SKM-1 treated with dmso at 0.1 percent for 144 hours (cell line): ENCODE data around the gene ATAD2B.

ENCODE experiments used
- DNase-seq: peaks from one replicate; lab custom pipeline; 2025; ENCODE audit not compliant: unreplicated experiment; lab: John Stamatoyannopoulos, UW

The ATAD2B gene

DNA sequence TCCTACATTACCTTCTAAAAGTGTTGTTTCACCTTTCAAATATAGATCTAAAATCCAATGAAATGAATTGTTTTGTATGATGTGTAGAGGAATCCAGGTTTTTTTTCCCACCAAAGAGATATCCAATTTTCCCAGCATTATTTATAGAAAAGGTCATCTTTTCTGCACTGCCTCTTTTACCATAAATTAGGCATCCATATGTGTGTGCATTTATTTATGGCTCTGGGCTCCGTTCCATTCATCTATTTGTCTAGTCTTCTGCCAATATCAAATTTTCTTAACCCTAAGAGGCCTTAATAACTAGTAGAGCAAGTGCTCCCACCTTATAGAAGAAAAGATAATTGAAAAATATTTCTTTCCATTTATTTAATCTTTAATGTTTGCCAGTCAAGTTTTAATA, 88.3 kb downstream of the ATAD2B start:
- DNase-seq, result no peak

DNA sequence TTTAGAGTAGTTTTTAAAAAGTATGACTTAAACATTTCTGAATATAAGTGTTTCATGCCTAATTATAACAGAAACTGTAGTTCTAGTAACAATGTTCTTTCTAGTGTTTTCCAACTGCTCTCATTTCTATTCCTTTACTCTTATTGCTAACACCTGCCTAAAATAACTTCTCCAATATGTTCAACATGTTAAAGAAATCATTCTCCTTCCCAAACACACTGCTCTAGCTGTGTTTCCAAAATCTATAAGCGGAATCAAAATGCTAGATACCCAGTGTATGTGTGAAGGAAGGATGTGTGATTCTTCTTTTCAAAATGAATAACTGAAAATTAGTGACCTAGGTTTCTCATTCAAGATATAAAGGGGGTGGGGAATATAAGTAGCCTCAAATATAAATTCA, 89.1 kb downstream of the ATAD2B start:
- no peak for DNase-seq

DNA sequence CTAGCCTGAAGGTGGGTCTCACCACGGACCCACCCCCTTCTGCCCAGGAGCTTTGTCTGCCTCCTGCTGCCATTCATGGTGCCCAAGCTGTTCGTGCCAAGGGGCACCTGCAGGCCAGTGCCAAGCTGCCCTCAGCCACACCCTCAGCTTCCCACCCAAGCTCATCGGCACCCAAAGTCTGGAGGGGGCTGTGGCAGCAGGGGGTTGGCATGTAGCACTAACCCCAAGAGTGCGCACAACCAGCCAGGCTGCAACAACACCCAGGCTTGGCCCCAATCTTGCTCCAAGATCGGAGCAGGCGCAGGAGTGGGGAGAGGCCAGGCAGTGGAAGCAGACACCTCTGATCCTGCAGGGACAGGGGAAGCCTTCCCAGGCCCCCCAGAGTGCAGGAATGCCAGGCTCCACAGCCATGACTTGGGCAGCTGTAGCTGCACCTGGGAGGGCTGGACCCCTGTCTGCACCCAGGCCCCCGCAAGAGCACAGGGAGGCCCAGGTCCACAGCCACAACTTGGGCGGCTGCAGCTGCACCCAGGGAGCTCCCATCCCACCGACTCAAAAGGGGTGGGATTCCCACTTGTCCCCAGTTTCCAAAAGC, 89.9 kb downstream of the ATAD2B start:
- no peak for DNase-seq

DNA sequence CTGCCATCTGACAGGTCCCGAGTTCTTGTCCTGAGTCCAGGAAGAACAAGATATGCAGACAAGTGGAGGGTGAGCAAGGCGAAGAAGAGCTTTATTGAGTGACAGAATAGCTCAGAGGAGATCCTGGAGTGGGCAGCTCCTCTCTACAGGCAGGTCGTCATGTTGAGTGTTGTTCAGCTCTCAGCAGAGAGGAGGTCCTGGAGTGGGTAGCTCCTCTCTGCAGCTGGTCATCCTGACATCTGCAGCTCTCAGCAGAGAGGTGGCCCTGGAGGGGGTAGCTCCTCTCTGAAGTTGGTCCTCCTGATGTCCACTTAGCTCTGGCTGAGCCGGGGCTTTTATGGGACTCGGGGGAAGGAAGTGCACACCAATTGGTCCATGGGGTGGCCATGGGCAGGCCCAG, 90.4 kb downstream of the ATAD2B start:
- DNase-seq, result no peak

DNA sequence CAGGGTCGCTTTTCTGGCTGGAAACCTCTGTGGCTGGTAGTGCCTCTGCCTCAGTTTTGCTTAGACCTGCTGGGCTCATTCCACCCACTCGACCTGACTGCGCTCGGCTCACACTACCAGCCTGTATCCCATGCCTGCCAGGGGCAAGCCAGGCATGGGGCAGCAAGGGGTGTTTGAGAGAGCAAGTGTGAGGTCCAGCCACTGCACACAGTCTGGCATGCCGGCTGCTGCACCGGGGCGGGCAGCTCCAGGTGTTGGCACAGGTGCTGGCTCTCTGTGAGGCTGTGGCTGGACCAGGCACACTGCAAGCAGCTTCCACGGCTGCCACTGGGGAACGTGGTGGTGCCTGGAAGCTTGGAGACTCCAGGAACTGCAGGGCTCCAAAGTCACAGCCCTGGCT, 90.9 kb downstream of the ATAD2B start:
- DNase-seq, result no peak

DNA sequence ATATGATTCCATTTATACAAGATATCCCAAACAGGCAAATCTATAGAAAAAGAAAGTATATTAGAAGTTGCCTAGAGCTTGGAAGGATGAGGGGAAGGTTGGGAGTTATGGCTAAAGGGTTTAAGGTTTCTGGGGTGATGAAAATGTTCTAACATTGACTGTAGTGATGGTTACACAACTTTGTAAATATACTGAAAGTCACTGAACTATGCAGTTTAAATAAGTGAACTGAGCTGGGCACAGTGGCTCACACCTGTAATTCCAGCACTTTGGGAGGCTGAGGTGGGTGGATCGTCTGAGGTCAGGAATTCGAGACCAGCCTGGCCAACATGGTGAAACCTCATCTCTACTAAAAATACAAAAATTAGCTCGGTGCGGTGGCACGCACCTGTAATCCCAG, 91.5 kb downstream of the ATAD2B start:
- DNase-seq, result no peak

DNA sequence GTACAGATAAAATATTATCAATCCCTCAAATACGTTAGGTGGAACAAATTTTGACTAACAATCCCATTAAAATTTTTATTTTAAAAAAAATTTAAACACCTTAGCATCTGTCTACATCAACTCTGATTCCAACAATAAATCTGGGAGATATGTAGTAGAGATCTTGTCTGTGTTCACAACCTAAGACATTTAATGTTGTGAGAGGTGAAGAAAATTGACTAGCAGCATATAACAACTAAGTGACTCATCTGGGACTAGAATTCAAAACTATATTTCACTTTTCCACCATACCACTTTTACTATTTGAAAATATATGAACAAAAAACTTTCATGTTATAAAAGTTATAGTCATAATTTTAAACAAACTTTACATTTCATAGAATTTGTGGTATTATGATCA, 97.9 kb downstream of the ATAD2B start:
- no peak for DNase-seq

DNA sequence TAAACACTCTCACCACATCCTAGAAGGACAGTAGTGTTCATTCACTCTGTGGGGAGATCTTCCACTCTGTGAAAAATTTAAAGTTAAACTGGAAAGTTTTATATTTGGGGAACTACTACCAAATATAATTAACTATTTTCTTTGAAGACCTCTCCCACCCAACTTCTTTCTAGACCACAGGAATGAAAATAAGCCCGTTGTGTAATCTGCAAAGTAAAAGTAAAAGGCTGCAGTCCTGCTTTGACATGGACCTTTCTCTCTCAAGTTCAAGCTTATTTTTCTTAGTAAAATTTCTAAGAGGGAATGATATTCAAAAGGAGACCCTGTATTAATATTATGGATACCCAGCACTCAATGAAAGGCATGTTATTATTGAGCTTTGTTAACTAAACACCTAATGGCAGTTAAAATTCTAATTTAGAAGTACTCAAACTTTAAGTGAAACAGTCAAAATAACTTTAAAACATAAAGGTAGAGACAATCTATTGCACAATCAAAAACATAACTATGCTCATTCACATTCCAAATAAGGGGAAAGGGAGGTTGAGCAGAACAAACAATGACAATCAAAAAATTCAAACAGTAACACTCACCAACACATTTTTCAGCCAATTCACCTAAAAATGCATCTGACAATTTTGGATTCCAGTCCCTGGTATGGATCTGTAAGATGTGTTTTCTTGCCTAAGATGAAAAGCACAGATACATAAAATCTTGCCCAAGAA, 98.5 kb downstream of the ATAD2B start:
- DNase-seq, result no peak

DNA sequence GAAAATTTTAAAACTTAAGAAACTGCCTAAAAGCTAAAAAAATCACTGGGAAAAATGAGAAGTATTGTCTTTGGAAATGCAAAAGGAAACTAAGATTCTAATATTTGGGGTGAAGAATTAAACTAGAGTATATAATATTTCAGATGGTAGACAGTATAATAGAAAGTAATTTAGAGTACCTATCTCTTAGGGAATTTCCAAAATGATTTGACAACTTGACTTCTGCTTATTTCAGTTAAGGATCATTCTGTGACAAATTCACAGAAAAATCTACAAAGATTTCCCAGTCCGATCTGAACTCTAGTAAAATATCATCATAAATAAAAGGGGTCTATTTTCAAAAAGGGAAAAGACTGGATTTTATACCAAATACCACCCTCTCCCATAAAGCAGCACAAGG, 99.6 kb downstream of the ATAD2B start:
- no peak for DNase-seq

DNA sequence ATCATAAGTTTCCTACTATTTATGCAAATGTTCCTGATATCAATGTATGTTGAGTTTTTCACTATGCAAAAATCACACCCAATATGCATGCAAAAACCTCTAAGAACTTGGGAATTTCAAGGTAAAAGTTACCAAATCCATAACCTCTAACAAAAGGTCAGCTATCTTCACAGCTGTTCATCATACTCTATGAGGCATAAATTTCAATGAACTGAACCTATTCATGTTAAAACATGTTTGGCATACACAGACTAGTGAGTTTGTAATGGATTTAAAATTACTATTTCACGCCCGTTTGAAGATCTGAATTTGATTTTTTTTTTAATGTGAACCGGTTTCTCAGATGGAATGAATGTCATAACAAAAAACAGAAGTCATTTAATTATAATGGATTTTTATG, 100.2 kb downstream of the ATAD2B start:
- DNase-seq, result no peak

DNA sequence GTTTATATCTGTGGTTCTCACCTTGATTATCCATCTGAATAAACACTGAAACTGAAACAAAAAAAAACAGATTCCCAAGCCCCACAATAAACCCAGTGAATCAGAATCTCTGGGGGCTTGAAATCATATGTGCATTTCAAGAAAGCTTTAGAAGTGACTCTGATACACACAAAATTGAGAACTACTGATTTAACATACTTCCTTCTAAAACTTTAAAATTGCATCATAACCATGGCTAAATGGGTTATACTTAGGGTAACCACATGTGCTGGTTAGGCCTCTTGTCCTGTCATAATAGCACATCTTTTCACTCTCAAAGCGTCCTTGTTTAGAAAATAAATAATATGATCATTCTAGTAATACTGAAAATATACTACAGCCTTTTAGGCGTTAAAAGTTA, 100.9 kb downstream of the ATAD2B start:
- DNase-seq, result peak; percentile 23

DNA sequence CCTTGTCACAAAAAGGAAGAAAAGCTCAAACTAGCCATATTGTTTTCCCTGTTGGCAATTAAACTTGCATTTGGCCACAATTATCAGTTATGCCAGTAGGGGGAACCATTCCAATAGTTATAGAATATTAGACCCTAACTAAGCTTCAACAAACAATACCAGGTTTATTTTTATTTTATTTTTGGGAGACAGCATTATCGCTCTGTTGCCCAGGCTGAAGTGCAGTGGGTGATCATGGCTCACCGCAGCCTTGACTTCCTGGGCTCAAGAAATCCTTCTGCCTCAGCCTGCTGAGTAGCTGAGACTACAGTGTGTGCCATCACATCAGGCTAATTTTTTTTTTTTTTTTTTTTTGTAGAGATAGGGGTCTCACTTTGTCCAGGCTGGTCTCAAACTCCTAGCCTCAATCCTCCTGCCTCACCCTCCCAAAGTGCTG, 102.1 kb downstream of the ATAD2B start:
- DNase-seq, result no peak

DNA sequence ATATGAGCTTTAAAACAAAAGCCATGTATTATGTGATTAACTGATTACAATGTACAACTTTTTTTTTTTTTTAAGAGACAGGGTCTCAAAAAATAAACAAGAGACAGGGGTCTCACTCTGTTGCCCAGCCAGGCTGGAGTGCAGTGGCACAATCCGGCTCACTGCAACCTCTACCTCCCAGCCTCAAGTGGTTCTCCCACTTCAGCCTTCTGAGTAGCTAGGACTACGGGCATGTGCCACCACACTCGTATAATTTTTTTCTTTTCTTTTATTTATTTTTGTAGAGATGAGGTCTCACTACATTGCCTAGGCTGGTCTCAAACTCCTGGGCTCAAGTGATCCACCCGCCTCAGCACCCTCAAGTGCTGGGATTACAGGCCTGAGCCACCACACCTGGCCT, 103.1 kb downstream of the ATAD2B start:
- no peak for DNase-seq

DNA sequence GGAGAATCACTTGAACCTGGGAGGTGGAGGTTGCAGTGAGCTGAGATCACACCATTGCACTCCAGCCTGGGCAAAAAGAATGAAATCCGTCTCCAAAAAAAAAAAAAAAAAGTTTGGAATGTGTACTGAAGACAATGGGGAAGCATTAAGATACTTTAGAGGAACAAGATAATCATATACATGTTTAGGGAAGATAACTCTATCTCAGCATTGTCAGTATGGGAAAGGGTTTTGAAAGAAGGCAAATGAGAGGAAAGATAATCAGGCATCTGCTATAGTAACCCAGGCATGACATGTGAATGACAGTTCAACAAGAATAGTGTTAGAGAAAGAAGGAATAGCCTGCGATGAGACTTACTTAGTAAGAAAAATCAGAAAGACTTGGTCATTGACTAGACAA, 112.0 kb downstream of the ATAD2B start:
- DNase-seq, result no peak

DNA sequence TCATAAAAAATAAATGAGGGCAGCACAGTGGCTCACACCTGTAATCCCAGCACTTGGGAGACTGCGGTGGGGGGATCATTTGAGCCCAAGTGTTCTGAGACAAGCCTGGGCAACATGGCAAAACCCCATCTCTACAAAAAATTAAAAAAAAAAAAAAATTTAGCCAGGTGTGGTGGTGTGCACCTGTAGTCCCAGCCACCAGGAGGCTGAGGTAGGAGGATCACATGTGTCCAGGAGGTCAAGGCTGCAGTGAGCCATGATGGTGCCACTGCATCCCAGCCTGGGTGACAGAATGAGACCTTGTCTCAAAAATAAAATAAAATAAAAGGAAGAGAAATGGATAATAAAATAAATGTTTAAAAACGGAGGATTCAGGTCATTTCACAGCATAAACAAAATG, 113.5 kb downstream of the ATAD2B start:
- no peak for DNase-seq

DNA sequence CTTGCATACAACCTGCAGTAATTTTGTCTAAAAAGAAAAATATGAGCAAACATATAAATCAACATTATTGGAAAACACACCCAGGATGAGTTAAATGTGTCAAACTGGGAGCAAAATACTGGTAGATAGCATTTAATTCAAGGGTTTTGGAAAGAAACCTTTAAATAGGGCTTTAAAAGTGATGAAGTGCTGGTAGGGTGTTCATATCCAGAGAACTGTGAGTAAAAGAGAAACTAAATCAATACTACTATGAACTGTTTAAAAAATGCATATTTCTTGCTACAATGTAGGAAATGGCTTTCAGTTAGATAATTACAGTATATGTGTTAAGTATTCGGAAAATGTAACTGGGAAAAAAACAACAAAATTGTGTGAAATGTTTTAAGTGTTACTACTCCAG, 117.8 kb downstream of the ATAD2B start:
- no peak for DNase-seq

DNA sequence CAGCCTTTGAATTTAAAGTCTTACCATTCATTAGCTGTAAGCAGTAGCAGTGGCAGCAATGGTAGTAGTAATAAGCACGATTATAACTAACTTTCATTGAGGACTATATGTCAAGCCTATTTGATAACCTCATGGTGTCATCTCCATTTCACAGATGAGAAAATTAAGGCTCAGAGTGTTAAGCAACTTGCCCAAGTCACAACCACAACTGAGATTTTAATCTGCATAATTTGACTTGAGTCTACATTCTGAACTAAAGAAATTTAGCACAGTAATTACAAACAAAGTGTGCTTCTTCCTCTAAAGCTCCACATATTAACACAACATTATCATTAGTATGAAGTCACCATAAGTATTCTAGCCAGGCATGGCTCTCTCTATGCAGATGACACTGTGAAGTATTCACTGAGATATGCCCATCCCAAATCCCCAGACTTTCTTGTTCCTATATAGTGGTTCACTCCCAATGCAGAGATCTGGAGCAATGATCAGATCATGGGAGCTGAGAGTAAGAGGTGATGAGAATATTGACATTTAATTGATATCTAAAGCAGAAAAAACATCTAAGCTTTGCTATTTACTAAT, 120.2 kb downstream of the ATAD2B start:
- no peak for DNase-seq

DNA sequence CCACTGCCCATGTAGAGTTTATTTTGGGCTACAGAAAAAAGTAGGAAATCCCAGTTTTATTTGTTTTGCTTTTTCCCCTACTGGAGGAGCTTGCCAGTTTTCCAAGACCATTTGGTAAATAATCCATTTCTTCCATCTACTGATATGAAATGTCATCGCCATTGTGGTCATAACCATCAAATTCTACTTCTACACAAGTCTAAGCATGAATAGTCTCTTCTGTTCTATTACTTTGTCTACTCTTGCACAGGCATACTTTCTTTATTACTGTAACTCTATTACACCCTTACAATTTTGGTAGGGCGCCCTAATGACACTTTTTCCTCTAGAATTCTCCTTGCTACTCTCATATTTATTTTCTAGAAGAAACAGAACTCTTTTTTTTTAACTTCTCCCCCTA, 120.7 kb downstream of the ATAD2B start:
- no peak for DNase-seq

DNA sequence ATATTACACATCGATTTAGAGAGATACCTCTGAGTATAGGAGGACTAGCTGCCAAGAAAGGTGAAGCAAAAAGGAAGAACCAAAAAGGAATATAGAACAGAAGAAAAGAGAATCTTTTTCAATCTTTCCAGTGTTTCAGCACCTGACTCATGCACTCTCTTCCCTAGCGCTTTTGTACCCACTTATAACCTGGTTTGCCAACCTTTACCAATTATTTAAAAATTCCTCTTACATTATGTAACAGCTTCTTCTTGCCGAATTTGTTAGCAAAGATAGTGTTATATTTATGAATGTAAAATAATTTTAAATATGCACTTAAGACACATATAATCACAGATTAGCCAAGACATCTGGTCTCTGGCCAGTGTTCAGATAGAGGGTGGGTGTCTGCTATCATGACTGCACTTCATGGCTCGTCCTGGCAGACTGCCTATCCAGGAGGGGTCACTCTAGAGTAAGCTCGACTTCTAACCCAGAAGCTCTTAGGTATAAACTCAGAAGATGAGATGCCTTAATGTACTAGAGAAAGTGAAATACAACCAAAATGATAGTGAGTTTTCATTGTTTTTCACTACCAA, 122.9 kb downstream of the ATAD2B start:
- no peak for DNase-seq

DNA sequence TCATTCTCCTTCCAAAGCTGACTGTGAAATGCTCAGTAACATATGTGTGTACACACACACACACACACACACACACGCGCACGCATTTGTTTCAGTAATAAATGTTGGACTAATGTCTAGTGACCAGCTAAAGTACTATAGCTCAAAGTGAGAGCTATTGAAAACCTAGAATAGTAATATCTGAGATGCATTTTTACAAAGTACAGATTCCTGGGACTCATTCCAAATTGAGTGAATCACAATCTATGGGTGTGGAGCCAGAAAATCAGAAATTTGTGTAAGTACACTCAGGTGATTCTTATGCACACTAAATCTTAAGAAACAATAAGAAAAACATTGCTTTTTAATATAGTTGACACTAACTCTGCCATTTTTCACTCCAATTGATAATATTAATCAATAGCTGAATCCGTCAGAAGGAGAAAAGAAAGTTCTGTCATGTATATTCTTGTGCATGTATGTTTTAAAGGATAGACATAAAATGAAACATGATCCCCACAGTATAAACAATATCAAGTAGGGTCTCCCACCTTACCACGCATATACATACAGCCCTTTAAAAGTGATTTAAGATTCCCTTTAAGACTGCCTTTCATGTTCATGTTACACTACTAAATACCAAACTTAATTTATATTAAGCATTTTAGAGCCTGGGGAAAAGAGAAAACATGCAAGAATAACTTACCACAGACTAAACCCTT, 123.5 kb downstream of the ATAD2B start:
- no peak for DNase-seq

DNA sequence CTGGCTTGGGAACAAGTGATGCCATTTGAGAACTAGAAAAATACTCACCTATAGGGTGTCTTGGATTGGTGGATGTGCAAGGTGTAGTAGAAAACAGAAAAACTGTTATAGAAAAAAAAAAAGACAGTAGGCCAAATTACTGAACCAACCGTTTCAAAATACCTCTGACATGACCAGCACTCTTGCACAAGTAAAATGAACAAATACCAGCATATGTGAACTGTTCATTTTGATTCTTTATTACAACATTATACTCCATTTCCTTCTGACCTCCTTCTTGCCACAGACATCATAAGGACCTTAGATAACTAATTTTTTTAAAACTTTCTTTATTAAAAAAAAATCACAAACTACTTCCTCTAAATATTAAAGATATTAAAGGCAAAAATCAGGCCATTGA, 125.5 kb downstream of the ATAD2B start:
- peak; percentile 44 for DNase-seq

DNA sequence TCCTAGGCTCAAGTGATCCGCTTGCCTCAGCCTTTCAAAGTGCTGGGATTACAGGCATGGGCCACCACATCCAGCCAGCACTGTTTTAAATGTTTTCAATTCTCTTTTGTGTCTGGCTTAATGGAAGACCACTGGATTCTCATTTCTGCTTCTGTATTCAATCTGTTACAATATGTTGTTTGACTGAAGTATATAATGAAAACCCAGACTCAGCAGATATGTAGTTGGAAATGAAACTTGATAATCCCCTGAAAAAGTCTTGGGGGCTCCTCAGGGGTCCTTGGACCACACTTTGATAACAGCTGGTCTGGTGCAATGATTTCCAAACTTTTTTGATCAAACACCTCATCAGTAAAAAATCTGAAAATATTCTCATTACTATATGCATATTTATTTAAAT, 132.7 kb downstream of the ATAD2B start:
- no peak for DNase-seq
